ENCODE results near the gene RGS17.
A peak's percentile ranks its signal among the peaks of the same experiment; 100 is the strongest.
"Not testable (repeated sequence)": the region's sequence is repeated elsewhere in the genome, so short reads cannot be mapped to it uniquely, and the experiment has no call there.

The RGS17 gene

DNA sequence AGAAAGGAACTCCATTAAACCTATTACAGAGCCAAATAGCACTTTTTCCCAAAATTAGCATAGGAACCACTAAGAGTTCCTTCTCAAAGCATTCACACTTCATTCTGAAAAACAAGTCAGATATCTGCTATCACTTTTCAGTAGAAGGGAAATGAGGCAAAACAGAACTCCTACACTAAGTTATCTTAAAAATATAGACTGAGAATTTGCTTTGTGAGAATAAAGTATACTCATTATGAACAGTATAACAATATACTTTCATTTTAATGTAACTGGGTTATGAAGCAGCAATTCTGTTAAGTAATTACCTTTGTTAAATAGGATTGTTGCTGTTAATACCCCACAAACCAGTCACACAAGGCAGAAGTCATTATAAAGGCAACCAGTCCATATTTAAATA is 137.2 kb downstream of the RGS17 start:
- H3K27me3 ChIP-seq (ENCODE audit: insufficient read depth, poor library complexity, severe bottlenecking), result no peaks in the 10 kb centered on the region
- H3K4me3 ChIP-seq (replicated peaks; ENCODE audit: insufficient read depth, low read length), result no peak overlapping the region
- no peak overlapping the region for H3K27ac ChIP-seq (replicated peaks)
- TF ChIP-seq POLR2AphosphoS5 (IDR thresholded peaks at IDR 0.05; ENCODE audit: low read depth) (no peak), GABPA (IDR thresholded peaks at IDR 0.05; ENCODE audit: low read depth) (no peak), SPI1 (IDR thresholded peaks at IDR 0.05; ENCODE audit: borderline replicate concordance, low read depth) (no peak)
- TF ChIP-seq, protein P1, sequence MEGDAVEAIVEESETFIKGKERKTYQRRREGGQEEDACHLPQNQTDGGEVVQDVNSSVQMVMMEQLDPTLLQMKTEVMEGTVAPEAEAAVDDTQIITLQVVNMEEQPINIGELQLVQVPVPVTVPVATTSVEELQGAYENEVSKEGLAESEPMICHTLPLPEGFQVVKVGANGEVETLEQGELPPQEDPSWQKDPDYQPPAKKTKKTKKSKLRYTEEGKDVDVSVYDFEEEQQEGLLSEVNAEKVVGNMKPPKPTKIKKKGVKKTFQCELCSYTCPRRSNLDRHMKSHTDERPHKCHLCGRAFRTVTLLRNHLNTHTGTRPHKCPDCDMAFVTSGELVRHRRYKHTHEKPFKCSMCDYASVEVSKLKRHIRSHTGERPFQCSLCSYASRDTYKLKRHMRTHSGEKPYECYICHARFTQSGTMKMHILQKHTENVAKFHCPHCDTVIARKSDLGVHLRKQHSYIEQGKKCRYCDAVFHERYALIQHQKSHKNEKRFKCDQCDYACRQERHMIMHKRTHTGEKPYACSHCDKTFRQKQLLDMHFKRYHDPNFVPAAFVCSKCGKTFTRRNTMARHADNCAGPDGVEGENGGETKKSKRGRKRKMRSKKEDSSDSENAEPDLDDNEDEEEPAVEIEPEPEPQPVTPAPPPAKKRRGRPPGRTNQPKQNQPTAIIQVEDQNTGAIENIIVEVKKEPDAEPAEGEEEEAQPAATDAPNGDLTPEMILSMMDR (IDR thresholded peaks at IDR 0.05; ENCODE audit: insufficient read depth, low read length), result no peak
- TF ChIP-seq, protein P2, sequence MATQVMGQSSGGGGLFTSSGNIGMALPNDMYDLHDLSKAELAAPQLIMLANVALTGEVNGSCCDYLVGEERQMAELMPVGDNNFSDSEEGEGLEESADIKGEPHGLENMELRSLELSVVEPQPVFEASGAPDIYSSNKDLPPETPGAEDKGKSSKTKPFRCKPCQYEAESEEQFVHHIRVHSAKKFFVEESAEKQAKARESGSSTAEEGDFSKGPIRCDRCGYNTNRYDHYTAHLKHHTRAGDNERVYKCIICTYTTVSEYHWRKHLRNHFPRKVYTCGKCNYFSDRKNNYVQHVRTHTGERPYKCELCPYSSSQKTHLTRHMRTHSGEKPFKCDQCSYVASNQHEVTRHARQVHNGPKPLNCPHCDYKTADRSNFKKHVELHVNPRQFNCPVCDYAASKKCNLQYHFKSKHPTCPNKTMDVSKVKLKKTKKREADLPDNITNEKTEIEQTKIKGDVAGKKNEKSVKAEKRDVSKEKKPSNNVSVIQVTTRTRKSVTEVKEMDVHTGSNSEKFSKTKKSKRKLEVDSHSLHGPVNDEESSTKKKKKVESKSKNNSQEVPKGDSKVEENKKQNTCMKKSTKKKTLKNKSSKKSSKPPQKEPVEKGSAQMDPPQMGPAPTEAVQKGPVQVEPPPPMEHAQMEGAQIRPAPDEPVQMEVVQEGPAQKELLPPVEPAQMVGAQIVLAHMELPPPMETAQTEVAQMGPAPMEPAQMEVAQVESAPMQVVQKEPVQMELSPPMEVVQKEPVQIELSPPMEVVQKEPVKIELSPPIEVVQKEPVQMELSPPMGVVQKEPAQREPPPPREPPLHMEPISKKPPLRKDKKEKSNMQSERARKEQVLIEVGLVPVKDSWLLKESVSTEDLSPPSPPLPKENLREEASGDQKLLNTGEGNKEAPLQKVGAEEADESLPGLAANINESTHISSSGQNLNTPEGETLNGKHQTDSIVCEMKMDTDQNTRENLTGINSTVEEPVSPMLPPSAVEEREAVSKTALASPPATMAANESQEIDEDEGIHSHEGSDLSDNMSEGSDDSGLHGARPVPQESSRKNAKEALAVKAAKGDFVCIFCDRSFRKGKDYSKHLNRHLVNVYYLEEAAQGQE (IDR thresholded peaks at IDR 0.05; ENCODE audit: insufficient replicate concordance, low read depth), result no peak
- DNase-seq (ENCODE audit: low read depth in 1 of 2, low spot score in 1 of 2), result no peak

DNA sequence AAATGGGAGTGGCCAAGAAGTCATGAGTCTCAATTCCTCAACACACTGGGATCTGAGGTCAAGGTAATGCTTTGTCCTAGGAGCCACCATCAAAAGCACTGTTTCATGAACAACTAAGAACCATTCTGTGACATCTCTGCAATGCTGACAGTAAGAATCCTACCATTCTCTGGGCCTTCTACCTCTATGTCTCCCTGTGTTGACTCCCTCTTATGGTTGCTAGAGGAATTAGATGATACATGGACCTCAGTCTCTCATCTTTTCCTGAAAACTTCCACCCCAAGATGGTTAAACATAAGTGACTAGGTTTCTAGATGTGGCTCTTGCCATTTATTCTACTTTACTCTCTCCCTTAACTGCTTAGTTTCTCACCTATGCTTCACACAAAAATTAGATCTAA is 137.7 kb downstream of the RGS17 start:
- Histone ChIP-seq H3K27ac (replicated peaks) (no peak overlapping the region), H3K27me3 (ENCODE audit: insufficient read depth, poor library complexity, severe bottlenecking) (no peaks in the 10 kb centered on the region), H3K4me3 (replicated peaks; ENCODE audit: insufficient read depth, low read length) (no peak overlapping the region)
- TF ChIP-seq GABPA (IDR thresholded peaks at IDR 0.05; ENCODE audit: low read depth), result no peak
- TF ChIP-seq, protein P2 (IDR thresholded peaks at IDR 0.05; ENCODE audit: insufficient replicate concordance, low read depth), result no peak
- no peak for TF ChIP-seq POLR2AphosphoS5 (IDR thresholded peaks at IDR 0.05; ENCODE audit: low read depth)
- no peak for TF ChIP-seq SPI1 (IDR thresholded peaks at IDR 0.05; ENCODE audit: borderline replicate concordance, low read depth)
- TF ChIP-seq, protein P1 (IDR thresholded peaks at IDR 0.05; ENCODE audit: insufficient read depth, low read length), result no peak
- no peak for DNase-seq (ENCODE audit: low read depth in 1 of 2, low spot score in 1 of 2)

DNA sequence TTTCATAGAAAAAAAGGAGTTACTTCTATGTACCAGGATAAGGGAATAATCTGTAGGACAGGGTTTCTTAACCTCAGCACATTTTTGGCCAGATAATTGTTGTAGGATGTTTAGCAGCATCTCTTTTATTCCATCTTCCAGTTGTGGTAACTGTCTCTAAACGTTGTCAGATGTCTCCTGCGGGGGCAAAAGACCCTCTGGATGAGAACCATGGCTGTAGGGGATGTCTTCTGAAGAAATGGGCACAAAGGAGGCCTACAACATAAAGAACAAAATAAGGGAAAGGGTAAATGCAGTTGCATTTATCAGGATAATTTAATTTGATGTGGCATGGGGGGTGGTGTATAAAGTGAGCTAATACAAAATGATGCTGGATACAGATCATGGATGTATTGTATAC is 144.1 kb downstream of the RGS17 start:
- TF ChIP-seq POLR2AphosphoS5 (IDR thresholded peaks at IDR 0.05; ENCODE audit: low read depth) (no peak), GABPA (IDR thresholded peaks at IDR 0.05; ENCODE audit: low read depth) (no peak), SPI1 (IDR thresholded peaks at IDR 0.05; ENCODE audit: borderline replicate concordance, low read depth) (no peak)
- TF ChIP-seq, protein P2 (IDR thresholded peaks at IDR 0.05; ENCODE audit: insufficient replicate concordance, low read depth), result no peak
- TF ChIP-seq, protein P1 (IDR thresholded peaks at IDR 0.05; ENCODE audit: insufficient read depth, low read length), result no peak
- Histone ChIP-seq H3K27me3 (ENCODE audit: insufficient read depth, poor library complexity, severe bottlenecking) (no peaks in the 10 kb centered on the region), H3K4me3 (replicated peaks; ENCODE audit: insufficient read depth, low read length) (no peak overlapping the region), H3K27ac (replicated peaks) (no peak overlapping the region)
- no peak for DNase-seq (ENCODE audit: low read depth in 1 of 2, low spot score in 1 of 2)

DNA sequence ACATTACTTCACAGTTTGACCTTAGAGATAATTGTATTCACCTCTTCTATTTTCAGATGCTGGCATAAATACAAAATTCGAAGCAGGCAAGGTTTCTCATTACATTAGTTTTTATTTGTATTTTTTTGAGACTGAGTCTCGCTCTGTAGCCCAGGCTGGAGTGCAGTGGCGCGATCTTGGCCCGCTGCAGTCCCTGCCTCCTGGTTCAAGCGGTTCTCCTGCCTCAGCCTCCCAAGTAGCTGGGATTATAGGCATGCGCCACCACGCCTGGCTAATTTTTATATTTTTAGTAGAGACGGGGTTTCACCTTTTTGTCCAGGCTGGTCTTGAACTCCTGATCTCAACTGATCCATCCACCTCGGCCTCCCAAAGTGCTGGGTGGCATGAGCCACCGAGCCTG is 145.8 kb downstream of the RGS17 start:
- not testable (repeated sequence) for H3K27me3 ChIP-seq (ENCODE audit: insufficient read depth, poor library complexity, severe bottlenecking); H3K4me3 ChIP-seq (replicated peaks; ENCODE audit: insufficient read depth, low read length); DNase-seq (ENCODE audit: low read depth in 1 of 2, low spot score in 1 of 2)
- H3K27ac ChIP-seq (replicated peaks), result peak overlapping the region; percentile 96

Measured in HL-60 (cell line).